ENCODE data around the gene SMURF2. TPM values are rescaled to one million over a fixed set of nuclear protein-coding genes. Genes with fewer than 3 reads are reported as not detected.

SMURF2 gene
- polyA plus RNA-seq, 1 of the 3 experiments (the other 2 are of a cell fraction), result 36.6 TPM

- Histone ChIP-seq H2AFZ (ENCODE audit: low read depth) (no peak overlapping the region), H3K9me3 (no peaks in the 10 kb centered on the region), H3K27me3 (ENCODE audit: insufficient read depth) (no peaks in the 10 kb centered on the region), H3K79me2 (ENCODE audit: insufficient read depth) (no peaks in the 10 kb centered on the region), H3F3A (replicated peaks; ENCODE audit: insufficient read depth) (peaks cover 93% of the 10 kb centered on the region), H3K4me1 (ENCODE audit: control insufficient read depth in 1 of 2, insufficient read depth in 2 of 2, low read depth in 1 of 2, low read length in 1 of 2) (no peaks in the 10 kb centered on the region), H4K20me1 (ENCODE audit: insufficient read depth) (no peaks in the 10 kb centered on the region), H3K36me3 (replicated peaks in 1 of 2; ENCODE audit: control insufficient read depth in 1 of 2, insufficient read depth in 2 of 2, low read length in 1 of 2) (peaks cover 91 to 98% of the 10 kb centered on the region in 2 experiments), H3K4me3 (ENCODE audit: low read depth in 2 of 2, low read length in 1 of 2) (no peak overlapping the region), H3K4me2 (no peak overlapping the region), H3K9ac (no peak overlapping the region), H3K9me2 (no peaks in the 10 kb centered on the region), H3K27ac (ENCODE audit: low read depth in 2 of 2, low read length in 1 of 2) (peak overlapping the region in 1 of 2 experiments; percentile 17; a peak in 1 of 4 replicates)
- WGBS (ENCODE audit: low lambda C conversion rate), result 90% methylated on average over 5 of the region's 5 CpGs
- ChIA-PET POLR2A (no interaction called here), CTCF (interaction anchor here (1.0 to 2.7 kb wide), 4 partner anchors 12 to 113 kb away, joined by 3 to 13 read pairs (median 5); partner anchors contain the start of gene CEP95)
- no peak for DNase-seq
- TF ChIP-seq ELF1 (IDR thresholded peaks at IDR 0.05) (no peak), GABPA (IDR thresholded peaks at IDR 0.05; ENCODE audit: low read depth) (no peak), CHD2 (IDR thresholded peaks at IDR 0.05; ENCODE audit: low read length, partially characterized antibody) (no peak), POLR2AphosphoS5 (IDR thresholded peaks at IDR 0.05; ENCODE audit: low read depth, low read length) (no peak; the same call in 1 of the 2 replicates), SMC3 (IDR thresholded peaks at IDR 0.05; ENCODE audit: low read depth, low read length) (no peak), PBX3 (IDR thresholded peaks at IDR 0.05) (no peak), EP300 (IDR thresholded peaks at IDR 0.05; ENCODE audit: borderline replicate concordance in 1 of 2, low read depth in 1 of 2, low read length in 1 of 2) (no peak)
Observed at GRCh38 chr17:64531955-64532371, 130.1 kb downstream of the SMURF2 start.

- no peak for DNase-seq
- peaks cover 88 to 96% of the 10 kb centered on the region in 2 experiments for H3K36me3 ChIP-seq (replicated peaks in 1 of 2; ENCODE audit: control insufficient read depth in 1 of 2, insufficient read depth in 2 of 2, low read length in 1 of 2)
- H3K27me3 ChIP-seq (ENCODE audit: insufficient read depth), result no peaks in the 10 kb centered on the region
- POLR2A ChIA-PET, result interaction anchor here (2.2 kb wide), 1 partner anchor 23 kb away, joined by 7 read pairs; the partner anchor contains the start of genes CEP95 and DDX5
- H3K4me1 ChIP-seq (ENCODE audit: control insufficient read depth in 1 of 2, insufficient read depth in 2 of 2, low read depth in 1 of 2, low read length in 1 of 2), result no peaks in the 10 kb centered on the region
- no peak overlapping the region for H3K27ac ChIP-seq (ENCODE audit: low read depth in 2 of 2, low read length in 1 of 2)
- no peaks in the 10 kb centered on the region for H3K9me2 ChIP-seq
- no peak overlapping the region for H3K4me2 ChIP-seq
- CTCF ChIA-PET, result interaction anchor here (0.9 to 1.7 kb wide), 4 partner anchors 10 to 49 kb away, joined by 3 to 6 read pairs (median 4); no protein-coding TSS in a partner anchor
- no peak overlapping the region for H2AFZ ChIP-seq (ENCODE audit: low read depth)
- 98% methylated on average over 5 of the region's 5 CpGs for WGBS (ENCODE audit: low lambda C conversion rate)
- no peak overlapping the region for H3K9ac ChIP-seq
- TF ChIP-seq POLR2AphosphoS5 (IDR thresholded peaks at IDR 0.05; ENCODE audit: low read depth, low read length) (0 out of 2 replicates have a peak, but pooled peaks have one; percentile 36), IRF3 (IDR thresholded peaks at IDR 0.05; ENCODE audit: low read depth, low read length) (no peak)
- H4K20me1 ChIP-seq (ENCODE audit: insufficient read depth), result no peaks in the 10 kb centered on the region
- peaks cover 83% of the 10 kb centered on the region for H3F3A ChIP-seq (replicated peaks; ENCODE audit: insufficient read depth)
- no peaks in the 10 kb centered on the region for H3K9me3 ChIP-seq
- no peak overlapping the region for H3K4me3 ChIP-seq (ENCODE audit: low read depth in 2 of 2, low read length in 1 of 2)
- H3K79me2 ChIP-seq (ENCODE audit: insufficient read depth), result no peaks in the 10 kb centered on the region
Observed at GRCh38 chr17:64529221-64529620, 132.9 kb downstream of the SMURF2 start.

GRCh38 chr17:64527914-64528313, 134.2 kb downstream of the SMURF2 start:
- ChIA-PET POLR2A (interaction anchor here (2.0 kb wide), 1 partner anchor 11 kb away, joined by 5 read pairs; no protein-coding TSS in a partner anchor), CTCF (interaction anchor here (1.4 to 2.0 kb wide), 4 partner anchors 17 to 121 kb away, joined by 4 to 10 read pairs (median 4); no protein-coding TSS in a partner anchor)
- Histone ChIP-seq H3K9ac (no peak overlapping the region), H3K27me3 (ENCODE audit: insufficient read depth) (no peaks in the 10 kb centered on the region), H3K9me2 (no peaks in the 10 kb centered on the region), H2AFZ (ENCODE audit: low read depth) (no peak overlapping the region), H3K79me2 (ENCODE audit: insufficient read depth) (no peaks in the 10 kb centered on the region), H3K4me2 (no peak overlapping the region), H3F3A (replicated peaks; ENCODE audit: insufficient read depth) (peaks cover 71% of the 10 kb centered on the region), H3K4me3 (ENCODE audit: low read depth in 2 of 2, low read length in 1 of 2) (no peak overlapping the region), H3K36me3 (replicated peaks in 1 of 2; ENCODE audit: control insufficient read depth in 1 of 2, insufficient read depth in 2 of 2, low read length in 1 of 2) (peaks cover 88 to 93% of the 10 kb centered on the region in 2 experiments), H4K20me1 (ENCODE audit: insufficient read depth) (no peaks in the 10 kb centered on the region), H3K4me1 (ENCODE audit: control insufficient read depth in 1 of 2, insufficient read depth in 2 of 2, low read depth in 1 of 2, low read length in 1 of 2) (no peaks in the 10 kb centered on the region), H3K27ac (ENCODE audit: low read depth in 2 of 2, low read length in 1 of 2) (no peak overlapping the region), H3K9me3 (no peaks in the 10 kb centered on the region)
- WGBS (ENCODE audit: low lambda C conversion rate), result 94% methylated on average over 2 of the region's 2 CpGs
- no peak for DNase-seq
- TF ChIP-seq EP300 (IDR thresholded peaks at IDR 0.05; ENCODE audit: borderline replicate concordance in 1 of 2, low read depth in 1 of 2, low read length in 1 of 2) (no peak), USF1 (IDR thresholded peaks at IDR 0.05; ENCODE audit: borderline replicate concordance, low read depth) (no peak), TCF12 (IDR thresholded peaks at IDR 0.05) (no peak), CHD2 (IDR thresholded peaks at IDR 0.05; ENCODE audit: low read length, partially characterized antibody) (no peak), RCOR1 (IDR thresholded peaks at IDR 0.05; ENCODE audit: low read length) (no peak), EZH2phosphoT487 (IDR thresholded peaks at IDR 0.05; ENCODE audit: borderline replicate concordance, low read depth) (no peak), SMC3 (IDR thresholded peaks at IDR 0.05; ENCODE audit: low read depth, low read length) (no peak), NFIC (IDR thresholded peaks at IDR 0.05; ENCODE audit: borderline replicate concordance) (no peak), REST (IDR thresholded peaks at IDR 0.05; ENCODE audit: low read depth, low read length) (no peak)
